ENCODE measurements around the gene CDK19. TPM values are rescaled to one million over a fixed set of nuclear protein-coding genes. Genes with fewer than 3 reads are reported as not detected.

The CDK19 gene
- polyA plus RNA-seq, 1 of the 3 experiments (the other 2 are of a cell fraction), result 6.5 TPM

- Histone ChIP-seq H4K20me1 (ENCODE audit: insufficient read depth) (no peaks in the 10 kb centered on the region), H3K9ac (no peak overlapping the region), H3K27me3 (ENCODE audit: insufficient read depth) (no peaks in the 10 kb centered on the region), H3K27ac (ENCODE audit: low read depth in 2 of 2, low read length in 1 of 2) (no peak overlapping the region), H3K9me2 (no peaks in the 10 kb centered on the region), H3K79me2 (ENCODE audit: insufficient read depth) (no peaks in the 10 kb centered on the region), H2AFZ (ENCODE audit: low read depth) (no peak overlapping the region), H3K4me2 (no peak overlapping the region), H3K9me3 (no peaks in the 10 kb centered on the region), H3K4me1 (ENCODE audit: control insufficient read depth in 1 of 2, insufficient read depth in 2 of 2, low read depth in 1 of 2, low read length in 1 of 2) (no peaks in the 10 kb centered on the region), H3K36me3 (replicated peaks in 1 of 2; ENCODE audit: control insufficient read depth in 1 of 2, insufficient read depth in 2 of 2, low read length in 1 of 2) (no peaks in the 10 kb centered on the region), H3F3A (replicated peaks; ENCODE audit: insufficient read depth) (peaks cover 3% of the 10 kb centered on the region), H3K4me3 (ENCODE audit: low read depth in 2 of 2, low read length in 1 of 2) (no peak overlapping the region)
- ChIA-PET POLR2A (no interaction called here), CTCF (no interaction called here)
- no peak for DNase-seq
- 92% methylated on average over 11 of the region's 12 CpGs for WGBS (ENCODE audit: low lambda C conversion rate)
- TF ChIP-seq RFX5 (IDR thresholded peaks at IDR 0.05; ENCODE audit: low read length) (no peak), ZBTB33 (IDR thresholded peaks at IDR 0.05; ENCODE audit: borderline replicate concordance, low read depth) (no peak), CHD2 (IDR thresholded peaks at IDR 0.05; ENCODE audit: low read length, partially characterized antibody) (no peak), NRF1 (IDR thresholded peaks at IDR 0.05; ENCODE audit: low read depth, low read length) (no peak), USF1 (IDR thresholded peaks at IDR 0.05; ENCODE audit: borderline replicate concordance, low read depth) (no peak), POLR2AphosphoS5 (IDR thresholded peaks at IDR 0.05; ENCODE audit: low read depth, low read length) (no peak), SIN3A (IDR thresholded peaks at IDR 0.05; ENCODE audit: borderline replicate concordance, low read depth, low read length) (no peak), FOXJ3 (CRISPR knock-in tag; IDR thresholded peaks at IDR 0.05) (no peak), REST (IDR thresholded peaks at IDR 0.05; ENCODE audit: low read depth, low read length) (no peak), FOSL2 (IDR thresholded peaks at IDR 0.05; ENCODE audit: borderline replicate concordance, low read depth) (no peak), NFIC (IDR thresholded peaks at IDR 0.05; ENCODE audit: borderline replicate concordance) (no peak), GABPA (IDR thresholded peaks at IDR 0.05; ENCODE audit: low read depth) (no peak), IRF3 (IDR thresholded peaks at IDR 0.05; ENCODE audit: low read depth, low read length) (no peak), ELF1 (IDR thresholded peaks at IDR 0.05) (no peak), MAX (IDR thresholded peaks at IDR 0.05; ENCODE audit: low read depth) (no peak), YY1 (IDR thresholded peaks at IDR 0.05; ENCODE audit: low read depth) (no peak), MEF2A (IDR thresholded peaks at IDR 0.05; ENCODE audit: borderline replicate concordance, low read depth) (no peak), EP300 (IDR thresholded peaks at IDR 0.05; ENCODE audit: borderline replicate concordance in 1 of 2, low read depth in 1 of 2, low read length in 1 of 2) (no peak)
These were observed 44.1 kb upstream of the CDK19 start for GRCh38 chr6:110859335-110859792.

Measured in SK-N-SH (cell line).